ENCODE results near the gene KANK4. TPM values are rescaled to one million over a fixed set of nuclear protein-coding genes. Genes with fewer than 3 reads are reported as not detected.

Gene KANK4
- total RNA-seq, 4 donors from 2014 or later: 0.17 to 9.4 (median 0.35) TPM

DNA sequence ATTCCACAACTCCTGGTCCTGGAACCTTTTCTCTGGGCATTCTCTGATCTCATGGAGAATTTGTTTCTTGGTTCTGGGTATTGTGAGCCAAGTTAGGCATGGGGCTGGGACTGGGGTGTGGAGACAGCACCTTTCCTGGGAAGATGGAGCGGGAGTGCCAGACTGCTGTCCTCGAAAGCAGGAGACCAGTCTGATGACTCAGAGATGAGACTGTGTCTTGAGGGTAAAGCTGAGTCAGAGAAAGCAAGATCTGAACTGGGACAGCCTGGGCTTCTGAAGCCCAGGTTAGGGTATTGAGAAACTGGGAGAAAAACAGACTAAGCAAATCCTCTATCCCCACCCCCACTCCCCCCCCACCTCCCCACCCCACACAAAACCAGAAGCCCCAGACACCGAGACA, 2.2 kb upstream of the KANK4 start:
- TF ChIP-seq, protein P1, sequence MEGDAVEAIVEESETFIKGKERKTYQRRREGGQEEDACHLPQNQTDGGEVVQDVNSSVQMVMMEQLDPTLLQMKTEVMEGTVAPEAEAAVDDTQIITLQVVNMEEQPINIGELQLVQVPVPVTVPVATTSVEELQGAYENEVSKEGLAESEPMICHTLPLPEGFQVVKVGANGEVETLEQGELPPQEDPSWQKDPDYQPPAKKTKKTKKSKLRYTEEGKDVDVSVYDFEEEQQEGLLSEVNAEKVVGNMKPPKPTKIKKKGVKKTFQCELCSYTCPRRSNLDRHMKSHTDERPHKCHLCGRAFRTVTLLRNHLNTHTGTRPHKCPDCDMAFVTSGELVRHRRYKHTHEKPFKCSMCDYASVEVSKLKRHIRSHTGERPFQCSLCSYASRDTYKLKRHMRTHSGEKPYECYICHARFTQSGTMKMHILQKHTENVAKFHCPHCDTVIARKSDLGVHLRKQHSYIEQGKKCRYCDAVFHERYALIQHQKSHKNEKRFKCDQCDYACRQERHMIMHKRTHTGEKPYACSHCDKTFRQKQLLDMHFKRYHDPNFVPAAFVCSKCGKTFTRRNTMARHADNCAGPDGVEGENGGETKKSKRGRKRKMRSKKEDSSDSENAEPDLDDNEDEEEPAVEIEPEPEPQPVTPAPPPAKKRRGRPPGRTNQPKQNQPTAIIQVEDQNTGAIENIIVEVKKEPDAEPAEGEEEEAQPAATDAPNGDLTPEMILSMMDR (IDR thresholded peaks at IDR 0.05; ENCODE audit: low read depth): no peak

DNA sequence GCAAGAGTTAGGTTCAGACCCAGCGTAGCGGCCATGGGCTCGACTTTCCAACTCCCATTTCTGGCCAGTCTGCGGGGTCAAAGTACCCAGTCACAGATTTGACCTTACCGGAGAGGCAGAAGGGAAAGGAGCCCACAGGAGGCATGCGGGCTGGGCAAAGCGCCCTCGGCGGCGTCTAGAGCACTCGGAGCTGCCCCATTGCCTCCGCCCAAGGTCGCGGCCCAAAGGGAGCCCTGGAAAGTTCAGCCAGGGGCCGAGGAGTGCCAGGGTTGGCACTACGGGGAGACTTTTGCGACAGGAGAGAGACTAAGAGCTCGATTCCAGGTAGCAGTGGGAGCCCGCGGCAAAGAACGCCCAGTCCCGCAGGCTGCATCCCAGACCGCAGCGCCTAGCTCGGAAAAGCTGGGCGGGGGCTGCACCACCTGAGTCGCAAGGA, 896 bp downstream of the KANK4 start:
- TF ChIP-seq, protein P1 (IDR thresholded peaks at IDR 0.05; ENCODE audit: low read depth): no peak

DNA sequence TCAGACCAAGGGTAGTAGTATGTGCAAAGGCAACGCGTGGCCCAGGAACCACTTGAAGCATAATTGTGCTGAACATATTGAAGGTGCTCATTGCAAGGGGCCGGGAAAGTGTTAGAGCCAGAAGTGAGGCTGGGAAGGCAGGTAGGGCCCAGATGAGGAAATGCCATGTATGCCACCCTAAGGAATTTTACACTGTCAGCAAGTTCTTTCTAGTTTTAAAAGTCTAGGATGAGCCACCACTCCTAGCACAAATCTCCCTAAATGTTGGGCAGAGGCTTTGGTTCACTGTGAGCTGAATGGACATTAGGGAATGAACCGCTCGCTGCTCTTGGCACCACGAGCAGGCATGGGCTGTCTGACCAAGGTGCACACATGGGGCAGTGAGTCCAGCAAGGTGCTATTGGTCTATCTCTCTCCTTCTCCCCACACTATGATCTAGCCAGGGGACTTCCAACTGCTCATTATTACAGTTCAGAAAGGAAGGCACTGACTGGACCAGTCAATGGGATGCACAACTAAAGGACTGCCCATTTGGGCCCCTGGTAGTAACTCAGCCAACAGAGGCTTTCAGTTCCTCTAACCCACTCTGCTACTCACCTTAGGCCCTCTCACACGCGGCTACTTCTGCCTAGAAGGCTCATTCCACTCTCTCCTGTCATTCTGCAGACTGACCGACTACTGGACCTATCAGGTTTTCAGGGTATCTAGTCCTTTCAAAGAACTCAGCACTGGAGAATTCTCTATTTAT, 2.0 kb downstream of the KANK4 start:
- TF ChIP-seq, protein P1 (IDR thresholded peaks at IDR 0.05; ENCODE audit: low read depth): no peak

DNA sequence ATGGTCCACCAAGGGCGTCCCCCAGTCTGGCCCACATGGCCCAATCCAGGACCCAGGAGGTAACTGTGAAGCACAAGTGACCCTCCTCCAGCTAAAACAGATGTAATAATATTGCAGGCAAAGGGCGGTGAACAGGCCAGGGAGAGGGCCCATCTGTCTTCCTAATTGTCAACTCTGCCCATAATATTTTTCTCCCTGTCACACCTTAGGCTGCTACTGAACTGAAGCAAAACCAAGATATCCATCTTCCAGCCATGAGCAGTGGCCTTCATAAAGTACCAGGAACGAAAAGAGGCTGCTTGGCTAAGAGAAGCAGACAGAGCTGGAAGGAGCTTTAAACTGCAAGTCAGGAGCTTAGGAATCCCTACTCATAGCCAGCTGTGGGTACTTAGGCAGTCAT, 3.1 kb downstream of the KANK4 start:
- TF ChIP-seq, protein P1 (IDR thresholded peaks at IDR 0.05; ENCODE audit: low read depth): no peak

DNA sequence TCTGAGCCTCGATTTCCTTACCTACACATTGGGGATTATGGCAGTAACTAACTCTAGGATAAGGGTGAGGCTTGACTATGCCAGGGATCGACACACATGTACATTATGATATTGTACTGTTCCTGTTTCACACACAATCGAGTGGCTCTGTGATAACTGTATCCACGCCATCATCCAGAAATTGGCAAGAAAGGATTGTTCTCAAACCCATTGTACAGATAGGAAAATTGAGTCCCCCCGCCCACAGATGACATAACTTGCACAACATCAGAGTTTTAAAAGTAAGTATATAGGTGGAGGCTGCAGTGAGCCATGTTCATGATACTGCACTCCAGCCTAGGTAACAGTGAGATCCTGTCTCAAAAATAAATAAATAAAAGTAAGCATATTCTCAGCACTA, 3.8 kb downstream of the KANK4 start:
- TF ChIP-seq, protein P1 (IDR thresholded peaks at IDR 0.05; ENCODE audit: low read depth): no peak

DNA sequence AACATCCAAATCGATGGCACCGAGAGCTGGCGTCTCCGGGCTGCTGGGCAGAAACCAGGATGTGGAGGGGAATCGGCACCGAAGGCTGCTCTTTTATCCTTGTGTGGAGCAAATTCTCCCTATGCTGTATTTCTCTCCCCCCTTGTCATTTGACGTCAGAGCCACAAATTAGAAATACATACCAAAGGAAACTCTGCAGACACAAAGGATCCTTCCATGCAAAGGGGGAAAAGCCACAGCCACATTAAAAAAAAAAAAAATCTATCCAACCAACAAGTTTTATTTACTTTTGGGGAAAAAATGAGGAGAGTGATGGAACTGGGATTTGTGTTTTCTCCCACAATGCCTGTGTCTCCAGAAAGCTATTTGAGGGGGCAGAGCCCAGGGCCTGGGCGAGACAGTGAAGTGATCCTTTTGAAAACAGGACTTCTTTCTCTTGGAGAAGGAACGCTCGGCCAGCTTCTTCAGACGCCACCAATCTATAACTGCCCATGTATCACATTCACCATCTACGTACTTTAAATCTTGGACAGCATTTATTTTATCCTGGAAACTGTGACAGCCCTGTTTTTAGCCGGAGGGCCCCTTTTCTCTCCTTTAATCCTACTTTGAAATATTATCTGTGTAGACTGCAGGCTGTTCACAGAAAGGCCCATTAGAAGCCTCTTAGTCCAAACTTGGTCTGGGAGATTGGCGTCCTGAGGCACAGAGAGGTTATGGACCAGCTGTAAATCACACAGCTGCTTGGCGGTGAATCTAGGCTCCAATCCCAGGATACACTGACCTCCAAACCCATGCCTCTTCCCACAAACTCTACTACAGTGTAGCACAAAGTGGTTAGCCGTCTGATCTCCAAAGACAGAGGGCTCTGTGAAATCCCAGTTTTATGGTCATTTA, 4.5 kb downstream of the KANK4 start:
- TF ChIP-seq, protein P1 (IDR thresholded peaks at IDR 0.05; ENCODE audit: low read depth): no peak

DNA sequence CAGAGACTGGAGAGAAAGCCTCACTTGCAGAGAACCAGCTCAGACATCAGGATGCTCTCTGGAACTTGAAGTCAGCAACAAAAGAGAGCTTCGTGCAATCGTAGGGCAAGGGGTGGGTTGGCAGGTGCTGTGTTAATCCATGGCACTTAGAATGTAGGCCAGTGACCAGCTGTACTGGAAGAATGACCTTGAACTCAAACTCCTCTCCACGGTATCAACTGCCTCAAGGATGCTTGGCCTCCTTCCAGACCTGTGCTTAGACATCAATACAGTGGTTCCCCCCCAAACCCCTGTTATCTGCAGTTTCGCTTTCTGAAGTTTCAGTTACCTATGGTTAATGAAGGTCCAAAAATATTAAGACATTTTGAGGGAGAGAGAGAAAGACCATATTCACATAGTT, 6.5 kb downstream of the KANK4 start:
- TF ChIP-seq, protein P1 (IDR thresholded peaks at IDR 0.05; ENCODE audit: low read depth): no peak
